ENCODE measurements around the gene ATG2B.

ATG2B gene

DNA sequence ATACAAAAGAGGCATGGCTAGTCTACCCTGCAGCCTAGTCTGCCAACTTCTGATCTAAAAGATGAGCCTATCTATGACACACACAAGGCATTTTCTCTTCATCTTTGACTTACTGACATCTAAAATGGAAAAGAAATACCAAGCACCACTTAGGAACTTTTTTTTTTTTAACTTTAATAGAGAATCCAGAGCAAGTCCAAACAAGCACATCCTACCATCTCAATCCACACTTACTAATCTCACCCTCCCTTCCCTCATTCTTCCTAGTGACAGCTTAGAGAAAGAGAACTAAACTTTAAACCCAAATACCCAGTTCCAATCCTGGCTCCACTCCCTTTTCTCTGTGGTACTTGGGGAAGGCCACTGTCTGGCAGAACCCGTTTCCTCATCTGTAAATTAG lies 75.3 kb downstream of the ATG2B start:
- DNase-seq (ENCODE audit: low read depth, low spot score) = no peak
- TF ChIP-seq, protein P1, sequence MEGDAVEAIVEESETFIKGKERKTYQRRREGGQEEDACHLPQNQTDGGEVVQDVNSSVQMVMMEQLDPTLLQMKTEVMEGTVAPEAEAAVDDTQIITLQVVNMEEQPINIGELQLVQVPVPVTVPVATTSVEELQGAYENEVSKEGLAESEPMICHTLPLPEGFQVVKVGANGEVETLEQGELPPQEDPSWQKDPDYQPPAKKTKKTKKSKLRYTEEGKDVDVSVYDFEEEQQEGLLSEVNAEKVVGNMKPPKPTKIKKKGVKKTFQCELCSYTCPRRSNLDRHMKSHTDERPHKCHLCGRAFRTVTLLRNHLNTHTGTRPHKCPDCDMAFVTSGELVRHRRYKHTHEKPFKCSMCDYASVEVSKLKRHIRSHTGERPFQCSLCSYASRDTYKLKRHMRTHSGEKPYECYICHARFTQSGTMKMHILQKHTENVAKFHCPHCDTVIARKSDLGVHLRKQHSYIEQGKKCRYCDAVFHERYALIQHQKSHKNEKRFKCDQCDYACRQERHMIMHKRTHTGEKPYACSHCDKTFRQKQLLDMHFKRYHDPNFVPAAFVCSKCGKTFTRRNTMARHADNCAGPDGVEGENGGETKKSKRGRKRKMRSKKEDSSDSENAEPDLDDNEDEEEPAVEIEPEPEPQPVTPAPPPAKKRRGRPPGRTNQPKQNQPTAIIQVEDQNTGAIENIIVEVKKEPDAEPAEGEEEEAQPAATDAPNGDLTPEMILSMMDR (IDR thresholded peaks at IDR 0.05; ENCODE audit: low read depth, low read length) = no peak
- no peak overlapping the region for H3K4me3 ChIP-seq (ENCODE audit: low read depth, low read length)
- in situ Hi-C loops (cut with HindIII; ENCODE audit: low sequenced_read_pairs) = no loop called here

DNA sequence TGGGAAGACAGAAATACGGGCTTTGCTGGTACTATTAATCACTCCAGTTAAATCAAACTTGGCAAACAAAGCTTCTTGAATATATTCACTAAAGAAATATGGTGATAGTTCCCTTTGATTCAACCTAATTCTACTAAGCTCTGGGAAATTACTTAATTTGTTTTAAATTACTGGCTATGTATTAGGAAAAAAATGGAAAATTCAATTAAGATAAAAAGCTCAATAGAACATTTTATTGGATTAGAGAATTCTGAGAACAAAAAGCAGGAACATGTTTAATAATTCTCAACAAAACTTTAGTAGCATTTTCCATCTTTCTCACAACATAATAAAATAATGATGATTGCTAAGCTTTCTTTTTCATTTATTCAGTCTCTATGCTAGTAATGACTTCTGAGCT lies 76.9 kb downstream of the ATG2B start:
- in situ Hi-C loops (cut with HindIII; ENCODE audit: low sequenced_read_pairs) = no loop called here
- DNase-seq (ENCODE audit: low read depth, low spot score) = no peak
- no peak overlapping the region for H3K4me3 ChIP-seq (ENCODE audit: low read depth, low read length)
- TF ChIP-seq, protein P1 (IDR thresholded peaks at IDR 0.05; ENCODE audit: low read depth, low read length) = no peak

DNA sequence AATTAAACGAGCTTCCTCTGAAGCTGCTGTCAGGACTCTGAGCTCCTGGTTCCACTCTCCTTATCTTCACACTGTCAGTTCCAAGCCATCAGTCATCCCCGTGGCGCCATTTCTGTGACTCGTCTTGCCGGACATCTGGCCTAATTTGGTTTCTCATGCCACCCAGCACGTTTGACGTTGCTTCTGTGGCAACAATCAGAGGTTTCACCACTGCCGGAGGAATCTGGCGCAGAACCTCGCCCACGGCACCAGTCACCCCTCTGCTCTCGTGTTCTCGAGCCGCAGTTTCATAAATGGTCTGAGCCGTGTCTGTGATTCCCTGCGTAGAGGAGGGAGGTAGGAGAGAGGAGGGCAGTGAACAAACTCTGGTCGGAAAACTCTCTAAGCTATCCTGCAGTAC lies 77.5 kb downstream of the ATG2B start:
- in situ Hi-C loops (cut with HindIII; ENCODE audit: low sequenced_read_pairs) = no loop called here
- DNase-seq (ENCODE audit: low read depth, low spot score) = no peak
- H3K4me3 ChIP-seq (ENCODE audit: low read depth, low read length) = no peak overlapping the region
- TF ChIP-seq, protein P1 (IDR thresholded peaks at IDR 0.05; ENCODE audit: low read depth, low read length) = no peak

DNA sequence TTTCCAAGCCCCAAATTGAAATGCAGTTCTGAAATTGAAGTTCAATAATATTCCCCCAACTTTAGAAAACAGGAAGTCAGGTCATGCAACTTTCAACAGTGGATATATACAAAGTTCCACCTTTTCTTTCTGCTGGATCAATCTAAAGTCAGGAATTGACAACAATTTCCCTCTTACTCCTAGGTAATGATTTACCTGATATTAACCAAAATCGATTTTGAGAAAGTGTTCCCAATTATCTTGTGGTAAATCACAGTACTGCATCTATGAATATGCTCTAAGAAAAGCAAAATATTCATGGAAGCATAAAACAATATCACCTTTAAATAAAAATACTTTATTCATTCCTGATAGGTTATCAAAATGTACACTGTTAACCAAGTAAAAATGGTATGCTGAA lies 78.7 kb downstream of the ATG2B start:
- TF ChIP-seq, protein P1 (IDR thresholded peaks at IDR 0.05; ENCODE audit: low read depth, low read length) = no peak
- in situ Hi-C loops (cut with HindIII; ENCODE audit: low sequenced_read_pairs) = no loop called here
- H3K4me3 ChIP-seq (ENCODE audit: low read depth, low read length) = no peak overlapping the region
- no peak for DNase-seq (ENCODE audit: low read depth, low spot score)

DNA sequence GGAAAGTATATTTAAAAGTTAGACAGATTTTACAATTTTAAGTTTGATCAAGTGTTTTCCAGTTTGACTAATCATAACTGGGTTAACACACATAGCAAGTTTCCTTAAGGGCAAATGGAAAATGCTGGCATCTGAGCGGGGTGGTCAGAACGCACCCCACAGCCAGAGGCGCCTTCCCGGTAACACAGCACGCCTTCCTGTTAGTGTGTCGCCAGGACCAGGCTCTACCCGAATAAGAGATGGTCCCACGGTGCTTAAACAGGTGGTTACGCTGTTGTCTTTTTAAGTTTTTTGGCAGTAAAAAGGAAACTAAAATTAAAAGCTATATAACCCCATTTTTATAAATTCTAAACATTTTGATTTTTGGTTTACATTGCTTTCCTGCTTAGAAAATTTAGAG lies 79.1 kb downstream of the ATG2B start:
- TF ChIP-seq, protein P1 (IDR thresholded peaks at IDR 0.05; ENCODE audit: low read depth, low read length) = no peak
- no peak overlapping the region for H3K4me3 ChIP-seq (ENCODE audit: low read depth, low read length)
- in situ Hi-C loops (cut with HindIII; ENCODE audit: low sequenced_read_pairs) = no loop called here
- DNase-seq (ENCODE audit: low read depth, low spot score) = no peak

DNA sequence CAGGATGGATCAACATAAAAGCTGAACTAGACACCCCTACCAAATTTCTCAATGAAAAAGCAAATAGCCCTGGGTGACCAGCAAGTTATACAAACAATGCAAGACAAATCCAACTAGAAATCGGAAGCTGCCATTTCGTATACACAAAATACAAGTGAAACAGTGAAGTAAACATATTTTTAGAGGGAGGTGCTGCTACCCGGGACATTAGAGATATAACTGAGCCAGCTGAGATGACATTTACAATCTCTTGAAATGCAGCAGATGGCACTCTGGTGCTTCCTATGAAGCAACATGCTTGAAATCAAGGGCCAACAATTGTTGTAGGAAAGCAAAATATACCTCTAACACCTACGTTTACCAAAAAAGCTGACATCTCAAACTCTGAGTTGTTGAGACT lies 81.7 kb downstream of the ATG2B start:
- in situ Hi-C loops (cut with HindIII; ENCODE audit: low sequenced_read_pairs) = no loop called here
- TF ChIP-seq, protein P1 (IDR thresholded peaks at IDR 0.05; ENCODE audit: low read depth, low read length) = no peak
- H3K4me3 ChIP-seq (ENCODE audit: low read depth, low read length) = no peak overlapping the region
- DNase-seq (ENCODE audit: low read depth, low spot score) = no peak

DNA sequence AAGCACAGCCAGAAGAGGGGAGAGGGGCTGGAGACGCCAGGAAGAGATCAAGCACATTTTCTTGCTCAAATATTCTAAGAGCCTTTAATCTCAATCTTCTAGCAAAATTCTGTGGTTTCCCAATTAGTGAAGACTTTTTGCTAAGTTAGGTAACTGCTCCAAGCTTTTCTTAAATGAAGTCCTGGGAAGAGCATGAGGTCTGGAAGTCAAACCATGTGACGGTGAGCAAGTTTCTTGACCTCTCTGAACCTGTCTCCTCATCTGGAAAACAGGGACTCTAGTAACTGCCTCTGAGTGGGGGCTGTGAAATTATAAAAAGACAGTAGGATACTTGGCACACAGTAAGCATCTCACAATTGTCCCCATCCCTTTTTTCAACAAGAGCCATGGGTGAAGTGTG lies 83.0 kb downstream of the ATG2B start:
- DNase-seq (ENCODE audit: low read depth, low spot score) = no peak
- TF ChIP-seq, protein P1 (IDR thresholded peaks at IDR 0.05; ENCODE audit: low read depth, low read length) = no peak
- in situ Hi-C loops (cut with HindIII; ENCODE audit: low sequenced_read_pairs) = no loop called here

More for the DNA sequence above, 83.0 kb downstream of the ATG2B start:
- H3K4me3 ChIP-seq (ENCODE audit: low read depth, low read length) = no peak overlapping the region

Data from astrocyte of the spinal cord (primary cell).